WI38 (cell line): ENCODE data around the gene STK33.

Source experiments
- H3K4me3 ChIP-seq: 2 replicates; pipeline ENCODE4 v1.5.1; 2011; ENCODE audit warnings: low read depth, mild to moderate bottlenecking, control low read depth, low read length
- CTCF ChIP-seq: IDR thresholded peaks from 2 replicates; pipeline ENCODE4 v1.5.1; 2012; ENCODE audit warnings: low read depth, mild to moderate bottlenecking, control low read depth, low read length

Gene STK33

GRCh38 chr11:8368772-8369171 is 225.3 kb downstream of the STK33 start:
- TF ChIP-seq CTCF = no peak
- no peak overlapping the region for H3K4me3 ChIP-seq

DNA sequence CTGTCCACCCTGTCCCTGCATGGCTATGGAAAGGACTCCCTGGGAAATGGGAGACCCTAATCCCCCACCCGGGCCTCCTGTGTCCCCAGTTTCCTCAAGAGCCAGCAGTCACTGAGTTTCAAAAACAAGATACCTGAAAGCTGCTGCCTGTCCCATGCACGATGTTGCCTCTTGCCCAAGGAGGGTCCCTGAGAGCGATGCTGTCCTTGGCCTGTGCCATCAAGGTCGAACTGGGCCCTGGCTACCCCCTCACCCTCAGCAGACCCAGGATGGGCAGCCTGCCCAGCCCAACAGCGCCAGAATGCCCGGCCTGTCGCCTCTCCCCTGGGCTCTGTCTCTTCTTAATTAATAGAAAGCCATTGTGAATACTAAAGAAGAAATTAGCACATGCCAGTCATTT is 225.8 kb downstream of the STK33 start:
- no peak for TF ChIP-seq CTCF

GRCh38 chr11:8366316-8366715 is 227.7 kb downstream of the STK33 start:
- H3K4me3 ChIP-seq = no peak overlapping the region
- no peak for TF ChIP-seq CTCF

More for the DNA sequence above, 225.8 kb downstream of the STK33 start:
- H3K4me3 ChIP-seq = no peak overlapping the region

- no peak for TF ChIP-seq CTCF
- H3K4me3 ChIP-seq = no peak overlapping the region
Observed at GRCh38 chr11:8365216-8365941, 228.6 kb downstream of the STK33 start.

DNA sequence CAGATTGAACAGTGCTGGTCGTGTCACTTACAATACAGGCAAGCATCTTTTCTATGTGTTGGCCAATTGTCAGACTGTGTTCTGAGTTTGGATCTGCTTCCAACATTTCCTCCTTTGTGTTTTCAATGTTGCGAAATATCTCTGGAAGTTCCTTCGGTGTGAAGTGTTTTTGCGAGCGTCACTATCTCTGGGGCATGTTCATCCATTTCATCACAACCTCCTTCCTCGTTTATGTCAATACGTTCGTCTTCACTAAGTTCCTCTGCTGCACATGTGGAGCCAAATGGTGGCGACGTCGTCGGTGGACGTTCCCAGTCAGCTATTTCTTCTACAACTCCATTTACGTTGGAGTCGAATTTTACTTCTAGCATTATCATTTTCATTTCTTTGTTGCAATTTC is 230.1 kb downstream of the STK33 start:
- H3K4me3 ChIP-seq = no peak overlapping the region
- no peak for TF ChIP-seq CTCF

GRCh38 chr11:8362899-8363298 is 231.1 kb downstream of the STK33 start:
- no peak for TF ChIP-seq CTCF

GRCh38 chr11:8362491-8362890 is 231.5 kb downstream of the STK33 start:
- TF ChIP-seq CTCF = no peak
- H3K4me3 ChIP-seq = no peak overlapping the region

More at GRCh38 chr11:8362899-8363298, 231.1 kb downstream of the STK33 start:
- H3K4me3 ChIP-seq = no peak overlapping the region
